SK-N-SH (cell line): ENCODE data around the gene MAD2L1. TPM values are rescaled to one million over a fixed set of nuclear protein-coding genes. Genes with fewer than 3 reads are reported as not detected.

ENCODE experiments used
- CTCF ChIA-PET: fragments of 300-600, 350-600 bp; formaldehyde crosslinking; extraction: SDS; loops from one replicate; lab custom pipeline; 2021; lab: Yijun Ruan, JAX
- POLR2A ChIA-PET: fragments of 350-600 bp; sonication (Branson Sonifier 250); formaldehyde crosslinking; extraction: SDS; loops from one replicate; lab custom pipeline; 2020; ENCODE audit warnings: antibody characterized with exemption, inconsistent platforms; lab: Yijun Ruan, JAX
- DNase-seq: peaks from one replicate; pipeline ENCODE4 v3.0.0; 2012
- H2AFZ ChIP-seq: fragments of 200-600 bp; sonication (generic); 2 replicates; pipeline ENCODE4 v1.8.1; 2016; ENCODE audit warnings: antibody characterized with exemption, mild to moderate bottlenecking, low read depth
- H3F3A ChIP-seq: fragments of 200-600 bp; sonication (generic); replicated peaks from 2 replicates; pipeline ENCODE3; 2016; ENCODE audit warnings: antibody characterized with exemption, mild to moderate bottlenecking; ENCODE audit not compliant: insufficient read depth
- H3K27ac ChIP-seq, 2 experiments: fragments of 200-500 bp in 1 of 2; fragments of 200-600 bp in 1 of 2; sonication (Bioruptor generic) in 1 of 2; sonication (generic), shearing (Covaris generic) in 1 of 2; 2 replicates each; pipeline versions ENCODE4 v1.5.1 to v1.6.1; 2014 to 2016; ENCODE audit warnings: low read depth in 2 of 2, inconsistent platforms in 1 of 2, low read length in 1 of 2, mild to moderate bottlenecking in 1 of 2, mixed read lengths in 1 of 2
- H3K27me3 ChIP-seq: fragments of 200-600 bp; sonication (generic), shearing (Covaris generic); 2 replicates; pipeline ENCODE4 v1.6.1; 2016; ENCODE audit warnings: mixed run types; ENCODE audit not compliant: insufficient read depth
- H3K36me3 ChIP-seq, 2 experiments: fragments of 200-500 bp in 1 of 2; fragments of 200-600 bp in 1 of 2; sonication (Bioruptor generic) in 1 of 2; sonication (generic) in 1 of 2; replicated peaks in 1 of 2; 2 replicates each; pipeline versions ENCODE3 to v1.5.1; 2014 to 2016; ENCODE audit warnings: low read length in 1 of 2, mild to moderate bottlenecking in 1 of 2; ENCODE audit not compliant: insufficient read depth in 2 of 2, control insufficient read depth in 1 of 2
- H3K4me1 ChIP-seq, 2 experiments: fragments of 200-500 bp in 1 of 2; fragments of 200-600 bp in 1 of 2; sonication (Bioruptor generic) in 1 of 2; sonication (generic), shearing (Covaris generic) in 1 of 2; 2 replicates each; pipeline versions ENCODE4 v1.5.1 to v1.6.1; 2014 to 2016; ENCODE audit warnings: low read depth in 1 of 2, low read length in 1 of 2, mixed run types in 1 of 2; ENCODE audit not compliant: insufficient read depth in 2 of 2, control insufficient read depth in 1 of 2
- H3K4me2 ChIP-seq: fragments of 200-600 bp; sonication (generic), shearing (Covaris generic); 2 replicates; pipeline ENCODE4 v1.6.1; 2017; ENCODE audit warnings: mixed run types
- H3K4me3 ChIP-seq, 2 experiments: fragments of 200-500 bp in 1 of 2; fragments of 200-600 bp in 1 of 2; sonication (Bioruptor generic) in 1 of 2; sonication (generic), shearing (Covaris generic) in 1 of 2; 2 replicates each; pipeline versions ENCODE4 v1.5.1 to v1.8.1; 2014 to 2016; ENCODE audit warnings: low read depth in 2 of 2, inconsistent platforms in 1 of 2, low read length in 1 of 2, mild to moderate bottlenecking in 1 of 2, mixed read lengths in 1 of 2, moderate library complexity in 1 of 2
- H3K79me2 ChIP-seq: fragments of 200-600 bp; sonication (generic); 2 replicates; pipeline ENCODE4 v1.8.1; 2017; ENCODE audit warnings: mild to moderate bottlenecking; ENCODE audit not compliant: insufficient read depth
- H3K9ac ChIP-seq: fragments of 200-600 bp; sonication (generic); 2 replicates; pipeline ENCODE4 v1.6.1; 2017; ENCODE audit warnings: mixed run types
- H3K9me2 ChIP-seq: fragments of 200-600 bp; sonication (generic); 2 replicates; pipeline ENCODE4 v1.6.1; 2017; ENCODE audit warnings: mixed run types
- H3K9me3 ChIP-seq: fragments of 200-600 bp; sonication (generic); 2 replicates; pipeline ENCODE4 v1.6.1; 2017; ENCODE audit warnings: mixed run types, mild to moderate bottlenecking, moderate library complexity
- H4K20me1 ChIP-seq: fragments of 200-600 bp; sonication (generic); 2 replicates; pipeline ENCODE4 v1.6.1; 2017; ENCODE audit warnings: mild to moderate bottlenecking, mixed run types; ENCODE audit not compliant: insufficient read depth
- CTCF ChIP-seq: fragments of 200-600 bp; sonication (generic); IDR thresholded peaks from 2 replicates; pipeline ENCODE4 v1.6.1; 2017; ENCODE audit warnings: antibody characterized with exemption, mild to moderate bottlenecking, moderate library complexity
- ELF1 ChIP-seq: IDR thresholded peaks from 2 replicates; pipeline ENCODE4 v1.4.0; 2012
- EP300 ChIP-seq, 2 experiments: IDR thresholded peaks; 2 replicates each; pipeline versions ENCODE4 v1.4.0 to v1.6.1; 2012; ENCODE audit warnings: borderline replicate concordance in 1 of 2, low read depth in 1 of 2, low read length in 1 of 2
- FOXM1 ChIP-seq: IDR thresholded peaks from 2 replicates; pipeline ENCODE4 v1.4.0; 2012; ENCODE audit warnings: low read depth, mild to moderate bottlenecking
- MEF2A ChIP-seq: IDR thresholded peaks from 2 replicates; pipeline ENCODE4 v1.4.0; 2012; ENCODE audit warnings: low read depth, borderline replicate concordance
- NRF1 ChIP-seq: IDR thresholded peaks from 2 replicates; pipeline ENCODE4 v1.6.1; 2012; ENCODE audit warnings: low read depth, mild to moderate bottlenecking, low read length
- PBX3 ChIP-seq: IDR thresholded peaks from 2 replicates; pipeline ENCODE4; 2012
- REST ChIP-seq: IDR thresholded peaks from 2 replicates; pipeline ENCODE4 v1.6.1; 2012; ENCODE audit warnings: mild to moderate bottlenecking, low read depth, low read length, moderate library complexity
- SIN3A ChIP-seq: IDR thresholded peaks from 2 replicates; pipeline ENCODE4 v1.6.1; 2012; ENCODE audit warnings: low read depth, mild to moderate bottlenecking, low read length, moderate library complexity, borderline replicate concordance
- TCF12 ChIP-seq: IDR thresholded peaks from 2 replicates; pipeline ENCODE4 v1.4.0; 2012
- TEAD4 ChIP-seq: IDR thresholded peaks from 2 replicates; pipeline ENCODE4 v1.4.0; 2012; ENCODE audit warnings: mild to moderate bottlenecking, borderline replicate concordance; ENCODE audit not compliant: insufficient read depth
- USF2 ChIP-seq: fragments of 150-350 bp; IDR thresholded peaks from 2 replicates; pipeline ENCODE4 v1.6.1; 2017; ENCODE audit warnings: antibody characterized with exemption, low read length, low read depth, borderline replicate concordance
- YY1 ChIP-seq: IDR thresholded peaks from 2 replicates; pipeline ENCODE4 v1.4.0; 2012; ENCODE audit warnings: low read depth, mild to moderate bottlenecking
- WGBS: methylation state at CpG from one replicate; pipeline ENCODE4 v1.1.6; 2017; ENCODE audit warnings: low lambda C conversion rate; 5-methylcytosine and 5-hydroxymethylcytosine counted together
- polyA plus RNA-seq, 3 experiments: library from polyadenylated mRNA; depleted of rRNA; stranded (reverse); fragments of >200 nt; gene quantifications; 2 replicates each; pipeline ENCODE4 v1.2.3, GENCODE V29; 2012
- TF ChIP-seq, protein P1 (sequence below): fragments of 150-350 bp; IDR thresholded peaks from 2 replicates; pipeline ENCODE4 v1.6.1; 2016; ENCODE audit warnings: mild to moderate bottlenecking, low read depth, low read length

Gene MAD2L1
- polyA plus RNA-seq, 1 of the 3 experiments (the other 2 are of a cell fraction): 37.4 TPM

DNA sequence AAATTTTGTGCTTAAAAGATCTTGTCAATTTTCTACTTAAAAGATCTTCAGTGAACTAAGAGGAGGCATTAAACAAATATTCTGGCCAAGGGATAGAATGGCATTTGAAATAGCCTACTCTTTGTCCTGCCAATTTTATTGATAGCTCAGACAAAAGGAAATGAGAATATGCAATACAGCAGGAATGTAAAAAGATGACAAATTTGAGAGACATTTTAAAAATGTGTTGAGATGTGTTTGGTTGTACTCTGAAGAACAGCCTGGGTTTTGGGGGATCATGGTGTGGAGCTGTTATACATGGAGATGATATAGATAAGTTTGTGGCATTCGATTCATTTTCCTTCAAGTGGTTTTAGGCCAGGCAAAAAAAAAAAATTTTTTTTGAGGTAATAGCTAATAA, 11.6 kb upstream of the MAD2L1 start:
- Histone ChIP-seq H4K20me1 (no peaks in the 10 kb centered on the region), H3K9me3 (no peaks in the 10 kb centered on the region), H3F3A (peaks cover 7% of the 10 kb centered on the region), H3K4me2 (no peak overlapping the region), H3K27me3 (no peaks in the 10 kb centered on the region), H3K79me2 (no peaks in the 10 kb centered on the region), H3K9ac (no peak overlapping the region), H3K36me3 (no peaks in the 10 kb centered on the region), H3K27ac (no peak overlapping the region; a peak in 1 of 4 replicates), H3K4me1 (peaks cover 0 to 2% of the 10 kb centered on the region in 2 experiments; a peak in 1 of 4 replicates), H3K9me2 (no peaks in the 10 kb centered on the region), H2AFZ (no peak overlapping the region), H3K4me3 (no peak overlapping the region)
- ChIA-PET CTCF (interaction anchor here (1.0 kb wide), 1 partner anchor 1019 kb away, joined by 3 read pairs; no protein-coding TSS in a partner anchor), POLR2A (no interaction called here)
- 38% methylated on average over 1 of the region's 1 CpG for WGBS
- no peak for DNase-seq
- TF ChIP-seq USF2: no peak
- TF ChIP-seq TCF12: peak; percentile 15; the same call in 1 of the 2 replicates
- TF ChIP-seq ELF1: no peak
- TF ChIP-seq TEAD4: 0 out of 2 replicates have a peak, but pooled peaks have one; percentile 21
- peak; percentile 26; the same call in 1 of the 2 replicates for TF ChIP-seq PBX3
- no peak for TF ChIP-seq FOXM1
- TF ChIP-seq REST: no peak
- TF ChIP-seq MEF2A: no peak
- TF ChIP-seq CTCF: no peak
- TF ChIP-seq SIN3A: no peak
- no peak for TF ChIP-seq YY1
- TF ChIP-seq EP300 (IDR thresholded peaks at IDR 0.05; ENCODE audit: borderline replicate concordance in 1 of 2, low read depth in 1 of 2, low read length in 1 of 2): 0 out of 4 replicates have a peak, but pooled peaks of 1 of the 2 experiments have one; percentile 7
- TF ChIP-seq, protein P1, sequence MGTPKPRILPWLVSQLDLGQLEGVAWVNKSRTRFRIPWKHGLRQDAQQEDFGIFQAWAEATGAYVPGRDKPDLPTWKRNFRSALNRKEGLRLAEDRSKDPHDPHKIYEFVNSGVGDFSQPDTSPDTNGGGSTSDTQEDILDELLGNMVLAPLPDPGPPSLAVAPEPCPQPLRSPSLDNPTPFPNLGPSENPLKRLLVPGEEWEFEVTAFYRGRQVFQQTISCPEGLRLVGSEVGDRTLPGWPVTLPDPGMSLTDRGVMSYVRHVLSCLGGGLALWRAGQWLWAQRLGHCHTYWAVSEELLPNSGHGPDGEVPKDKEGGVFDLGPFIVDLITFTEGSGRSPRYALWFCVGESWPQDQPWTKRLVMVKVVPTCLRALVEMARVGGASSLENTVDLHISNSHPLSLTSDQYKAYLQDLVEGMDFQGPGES: no peak
- no peak for TF ChIP-seq NRF1
- TF ChIP-seq, all 33 proteins: peak for 4
